Duodenal mucosa (tissue), 2 donors: ENCODE measurements around the gene LBHD2.
A peak's percentile ranks its signal among the peaks of the same experiment; 100 is the strongest.

Experiments used
- H3K27ac ChIP-seq: one replicate; pipeline ENCODE4 v1.7.0; 2013; ENCODE audit warnings: low read depth, low read length
- H3K27me3 ChIP-seq, 2 donors: one replicate each; pipeline ENCODE4 v1.7.0; 2013; ENCODE audit warnings: low read length in 2 of 2, control low read depth in 1 of 2; ENCODE audit not compliant: insufficient read depth in 2 of 2, control insufficient read depth in 1 of 2
- H3K36me3 ChIP-seq, 2 donors: one replicate each; pipeline ENCODE4 v1.7.0; 2013; ENCODE audit warnings: low read length in 2 of 2, control low read depth in 1 of 2; ENCODE audit not compliant: insufficient read depth in 2 of 2, control insufficient read depth in 1 of 2
- H3K4me1 ChIP-seq, 2 donors: one replicate each; pipeline ENCODE4 v1.7.0; 2013; ENCODE audit warnings: low read length in 2 of 2, control low read depth in 1 of 2; ENCODE audit not compliant: insufficient read depth in 2 of 2, control insufficient read depth in 1 of 2
- H3K4me3 ChIP-seq, 2 donors: one replicate each; pipeline ENCODE4 v1.7.0; 2013; ENCODE audit warnings: low read length in 2 of 2, low read depth in 1 of 2
- H3K9ac ChIP-seq, 2 donors: one replicate each; pipeline ENCODE4 v1.7.0; 2013; ENCODE audit warnings: low read length in 2 of 2, low read depth in 1 of 2
- H3K9me3 ChIP-seq, 2 donors: one replicate each; pipeline ENCODE4 v1.7.0; 2013; ENCODE audit warnings: low read length in 2 of 2, control low read depth in 1 of 2; ENCODE audit not compliant: control insufficient read depth in 1 of 2

LBHD2 gene

GRCh38 chr14:103057028-103057371 lies 27.0 kb upstream of the LBHD2 start:
- Histone ChIP-seq H3K9me3 (no peaks in the 10 kb centered on the region), H3K9ac (peak overlapping the region; percentile 79 to 91), H3K4me1 (peaks cover 25% of the 10 kb centered on the region in 2 donors), H3K27ac (peak overlapping the region; percentile 95), H3K36me3 (no peaks in the 10 kb centered on the region), H3K4me3 (peak overlapping the region; percentile 66 to 91), H3K27me3 (no peaks in the 10 kb centered on the region)

- peak within 1 kb of the TSS; percentile 79 to 91 for H3K9ac ChIP-seq
- no peaks in the 10 kb centered on the region for H3K27me3 ChIP-seq
- H3K4me1 ChIP-seq = peaks cover 21 to 25% of the 10 kb centered on the region in 2 donors
- no peaks in the 10 kb centered on the region for H3K36me3 ChIP-seq
- peak within 1 kb of the TSS; percentile 78 to 91 for H3K4me3 ChIP-seq
- H3K27ac ChIP-seq = peak within 1 kb of the TSS; percentile 95
- H3K9me3 ChIP-seq = no peaks in the 10 kb centered on the region
Observed at GRCh38 chr14:103057372-103058163, 26.4 kb upstream of the LBHD2 start, which contains the start of gene CDC42BPB. Gene CDC42BPB (minus strand): TSS chr14:103057549. CDS start chr14:103057173, 376 bp downstream.

GRCh38 chr14:103058164-103059055 lies 25.6 kb upstream of the LBHD2 start:
- Histone ChIP-seq H3K9ac (peak overlapping the region; percentile 68 to 80), H3K27ac (peak overlapping the region; percentile 84), H3K4me3 (peak overlapping the region; percentile 78 to 79), H3K9me3 (no peaks in the 10 kb centered on the region), H3K36me3 (no peaks in the 10 kb centered on the region), H3K4me1 (peaks cover 19 to 25% of the 10 kb centered on the region in 2 donors), H3K27me3 (no peaks in the 10 kb centered on the region)

GRCh38 chr14:103059556-103059955 lies 24.5 kb upstream of the LBHD2 start:
- Histone ChIP-seq H3K9ac (no peak overlapping the region), H3K4me3 (no peak overlapping the region), H3K27ac (no peak overlapping the region), H3K27me3 (no peaks in the 10 kb centered on the region), H3K4me1 (peaks cover 19 to 25% of the 10 kb centered on the region in 2 donors), H3K9me3 (no peaks in the 10 kb centered on the region), H3K36me3 (no peaks in the 10 kb centered on the region)

GRCh38 chr14:103061482-103061976 lies 22.5 kb upstream of the LBHD2 start:
- no peaks in the 10 kb centered on the region for H3K9me3 ChIP-seq
- no peaks in the 10 kb centered on the region for H3K36me3 ChIP-seq
- no peak overlapping the region for H3K9ac ChIP-seq
- no peaks in the 10 kb centered on the region for H3K27me3 ChIP-seq
- no peak overlapping the region for H3K4me3 ChIP-seq
- H3K27ac ChIP-seq = no peak overlapping the region
- peaks cover 6 to 17% of the 10 kb centered on the region in 2 donors for H3K4me1 ChIP-seq

GRCh38 chr14:103064436-103064835 lies 19.6 kb upstream of the LBHD2 start:
- H3K9me3 ChIP-seq = no peaks in the 10 kb centered on the region
- no peak overlapping the region for H3K4me3 ChIP-seq
- H3K36me3 ChIP-seq = no peaks in the 10 kb centered on the region
- no peak overlapping the region for H3K9ac ChIP-seq
- no peaks in the 10 kb centered on the region for H3K27me3 ChIP-seq
- no peak overlapping the region for H3K27ac ChIP-seq
- peaks cover 7 to 19% of the 10 kb centered on the region in 2 donors for H3K4me1 ChIP-seq

- Histone ChIP-seq H3K9ac (no peak overlapping the region), H3K9me3 (no peaks in the 10 kb centered on the region), H3K4me1 (peaks cover 7 to 19% of the 10 kb centered on the region in 2 donors), H3K27me3 (no peaks in the 10 kb centered on the region), H3K27ac (no peak overlapping the region), H3K36me3 (no peaks in the 10 kb centered on the region), H3K4me3 (no peak overlapping the region)
Observed at GRCh38 chr14:103064978-103065377, 19.0 kb upstream of the LBHD2 start.

- no peak overlapping the region for H3K4me3 ChIP-seq
- H3K36me3 ChIP-seq = no peaks in the 10 kb centered on the region
- no peaks in the 10 kb centered on the region for H3K9me3 ChIP-seq
- peaks cover 7 to 19% of the 10 kb centered on the region in 2 donors for H3K4me1 ChIP-seq
- H3K9ac ChIP-seq = no peak overlapping the region
- no peaks in the 10 kb centered on the region for H3K27me3 ChIP-seq
- H3K27ac ChIP-seq = no peak overlapping the region
Observed at GRCh38 chr14:103065861-103066260, 18.1 kb upstream of the LBHD2 start.

- no peaks in the 10 kb centered on the region for H3K36me3 ChIP-seq
- H3K4me3 ChIP-seq = no peak overlapping the region
- H3K9me3 ChIP-seq = no peaks in the 10 kb centered on the region
- H3K27me3 ChIP-seq = no peaks in the 10 kb centered on the region
- H3K9ac ChIP-seq = no peak overlapping the region
- H3K4me1 ChIP-seq = peaks cover 7 to 19% of the 10 kb centered on the region in 2 donors
- no peak overlapping the region for H3K27ac ChIP-seq
Observed at GRCh38 chr14:103066399-103066798, 17.6 kb upstream of the LBHD2 start.
